Measurements from ENCODE around the gene ADARB1. TPM values are rescaled to one million over a fixed set of nuclear protein-coding genes. Genes with fewer than 3 reads are reported as not detected.
A peak's percentile ranks its signal among the peaks of the same experiment; 100 is the strongest.

Gene ADARB1
- total RNA-seq, 1 donor from 2014 or later = 5.1 TPM

DNA sequence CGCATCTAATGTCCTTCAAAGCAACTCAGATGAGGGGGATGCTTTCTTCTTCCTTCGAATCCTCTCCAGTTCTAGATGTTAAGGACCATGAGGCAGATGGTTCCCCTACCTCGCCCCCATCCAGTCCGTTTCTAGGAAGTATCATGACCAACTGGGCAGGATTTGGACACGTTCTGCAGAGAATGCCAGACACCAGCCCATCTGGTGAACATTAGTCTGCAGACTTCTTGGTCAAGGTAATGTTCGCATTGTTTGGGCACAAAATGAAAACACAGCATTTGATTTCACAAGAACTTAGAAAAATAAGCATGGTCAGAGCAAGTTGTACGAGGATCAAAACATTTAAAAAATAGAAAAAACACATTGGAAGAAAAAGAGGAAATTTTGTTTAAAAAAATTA lies 25.4 kb upstream of the ADARB1 start:
- Histone ChIP-seq H3K36me3 (no peaks in the 10 kb centered on the region), H2AFZ (replicated peaks) (no peak overlapping the region), H3K4me1 (no peaks in the 10 kb centered on the region), H4K20me1 (ENCODE audit: low read depth) (no peaks in the 10 kb centered on the region), H3F3A (ENCODE audit: low read depth) (no peaks in the 10 kb centered on the region), H3K27ac (no peak overlapping the region), H3K9me3 (ENCODE audit: low read depth) (no peaks in the 10 kb centered on the region), H3K9ac (no peak overlapping the region), H3K4me3 (no peak overlapping the region), H3K4me2 (no peak overlapping the region), H3K27me3 (no peaks in the 10 kb centered on the region), H3K79me2 (ENCODE audit: low read depth) (no peaks in the 10 kb centered on the region)
- H3K27ac Mint-ChIP-seq = no peak overlapping the region
- H3K36me3 Mint-ChIP-seq = no peaks in the 10 kb centered on the region
- H3K9me3 Mint-ChIP-seq = peaks cover 26% of the 10 kb centered on the region
- peaks cover 2% of the 10 kb centered on the region for H3K27me3 Mint-ChIP-seq (ENCODE audit: insufficient read depth, low read depth)
- DNase-seq (ENCODE audit: low spot score) = no peak
- H3K4me1 Mint-ChIP-seq = peaks cover 14% of the 10 kb centered on the region
- TF ChIP-seq EZH2phosphoT487 (IDR thresholded peaks at IDR 0.05) = no peak
- no peak for TF ChIP-seq EZH2 (IDR thresholded peaks at IDR 0.05)
- TF ChIP-seq, protein P1, sequence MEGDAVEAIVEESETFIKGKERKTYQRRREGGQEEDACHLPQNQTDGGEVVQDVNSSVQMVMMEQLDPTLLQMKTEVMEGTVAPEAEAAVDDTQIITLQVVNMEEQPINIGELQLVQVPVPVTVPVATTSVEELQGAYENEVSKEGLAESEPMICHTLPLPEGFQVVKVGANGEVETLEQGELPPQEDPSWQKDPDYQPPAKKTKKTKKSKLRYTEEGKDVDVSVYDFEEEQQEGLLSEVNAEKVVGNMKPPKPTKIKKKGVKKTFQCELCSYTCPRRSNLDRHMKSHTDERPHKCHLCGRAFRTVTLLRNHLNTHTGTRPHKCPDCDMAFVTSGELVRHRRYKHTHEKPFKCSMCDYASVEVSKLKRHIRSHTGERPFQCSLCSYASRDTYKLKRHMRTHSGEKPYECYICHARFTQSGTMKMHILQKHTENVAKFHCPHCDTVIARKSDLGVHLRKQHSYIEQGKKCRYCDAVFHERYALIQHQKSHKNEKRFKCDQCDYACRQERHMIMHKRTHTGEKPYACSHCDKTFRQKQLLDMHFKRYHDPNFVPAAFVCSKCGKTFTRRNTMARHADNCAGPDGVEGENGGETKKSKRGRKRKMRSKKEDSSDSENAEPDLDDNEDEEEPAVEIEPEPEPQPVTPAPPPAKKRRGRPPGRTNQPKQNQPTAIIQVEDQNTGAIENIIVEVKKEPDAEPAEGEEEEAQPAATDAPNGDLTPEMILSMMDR (IDR thresholded peaks at IDR 0.05) = no peak
- H3K4me3 Mint-ChIP-seq = no peak overlapping the region

DNA sequence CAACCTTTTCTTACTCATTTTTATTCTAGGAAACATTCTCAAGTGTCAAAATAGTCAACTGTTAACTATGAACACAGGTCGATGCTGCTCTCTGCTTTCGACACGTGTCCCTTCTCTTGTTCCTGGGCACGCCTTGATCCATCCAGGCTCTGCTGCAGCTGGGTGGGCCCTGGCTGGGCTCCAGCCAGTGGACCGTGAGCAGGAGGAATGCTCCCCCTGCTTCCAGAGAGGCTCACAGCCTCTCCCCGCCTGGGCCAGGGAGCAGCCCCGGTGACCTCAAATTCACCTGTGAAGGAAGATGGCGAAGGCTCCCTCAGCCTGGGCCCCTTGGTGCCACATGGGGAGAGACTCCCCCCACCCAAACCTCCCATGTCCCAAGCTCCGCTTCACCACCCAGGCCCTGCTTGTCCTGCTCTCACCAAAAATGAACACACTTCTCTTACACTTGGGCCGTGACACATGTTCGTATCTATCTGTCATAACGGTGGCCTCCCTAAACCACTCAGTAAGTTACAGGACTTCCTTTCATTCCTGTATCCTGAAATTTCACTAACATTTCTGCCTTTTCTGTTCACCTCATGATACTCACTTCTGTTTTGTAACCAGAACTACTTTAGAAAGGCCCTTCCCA lies 24.6 kb upstream of the ADARB1 start:
- H3K4me2 ChIP-seq = no peak overlapping the region
- H3K27ac Mint-ChIP-seq = no peak overlapping the region
- H2AFZ ChIP-seq (replicated peaks) = no peak overlapping the region
- DNase-seq (ENCODE audit: low spot score) = peak; percentile 24
- H3K27me3 Mint-ChIP-seq (ENCODE audit: insufficient read depth, low read depth) = peaks cover 3% of the 10 kb centered on the region
- no peaks in the 10 kb centered on the region for H3K79me2 ChIP-seq (ENCODE audit: low read depth)
- H3K9me3 Mint-ChIP-seq = peaks cover 26% of the 10 kb centered on the region
- H3F3A ChIP-seq (ENCODE audit: low read depth) = no peaks in the 10 kb centered on the region
- no peaks in the 10 kb centered on the region for H3K4me1 ChIP-seq
- no peaks in the 10 kb centered on the region for H3K36me3 Mint-ChIP-seq
- H3K4me1 Mint-ChIP-seq = peaks cover 19% of the 10 kb centered on the region
- H3K36me3 ChIP-seq = no peaks in the 10 kb centered on the region
- H3K4me3 Mint-ChIP-seq = no peak overlapping the region
- TF ChIP-seq EZH2 (IDR thresholded peaks at IDR 0.05) (no peak), EZH2phosphoT487 (IDR thresholded peaks at IDR 0.05) (no peak)
- TF ChIP-seq, protein P1 (IDR thresholded peaks at IDR 0.05) = no peak
- no peak overlapping the region for H3K27ac ChIP-seq
- no peaks in the 10 kb centered on the region for H4K20me1 ChIP-seq (ENCODE audit: low read depth)
- no peak overlapping the region for H3K9ac ChIP-seq
- H3K4me3 ChIP-seq = no peak overlapping the region
- H3K27me3 ChIP-seq = no peaks in the 10 kb centered on the region
- H3K9me3 ChIP-seq (ENCODE audit: low read depth) = no peaks in the 10 kb centered on the region

DNA sequence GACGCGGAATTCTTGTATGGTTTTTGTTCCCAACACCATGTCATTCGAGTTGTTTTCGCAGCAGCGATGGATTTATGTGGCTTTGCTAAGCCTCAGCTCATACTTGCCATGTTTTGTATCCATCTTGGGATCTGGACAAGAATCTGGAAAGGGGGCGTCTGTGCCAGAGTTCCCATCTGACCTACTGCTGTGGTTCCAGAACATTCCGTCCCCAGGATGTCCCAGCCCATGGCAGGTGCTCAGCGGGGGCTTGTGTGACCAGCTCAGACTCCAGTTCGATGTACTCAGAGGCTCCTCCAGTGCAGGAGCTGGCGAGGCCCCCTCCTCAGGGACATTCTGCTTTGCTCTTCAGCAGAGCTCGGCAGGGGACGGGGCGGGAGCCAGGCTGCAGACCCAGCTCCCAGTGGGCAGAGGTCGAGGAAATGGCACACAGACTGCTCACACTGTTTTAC lies 24.0 kb upstream of the ADARB1 start:
- no peaks in the 10 kb centered on the region for H3K79me2 ChIP-seq (ENCODE audit: low read depth)
- Mint-ChIP-seq H3K36me3 (no peaks in the 10 kb centered on the region), H3K27ac (no peak overlapping the region), H3K9me3 (peaks cover 23% of the 10 kb centered on the region), H3K27me3 (ENCODE audit: insufficient read depth, low read depth) (peaks cover 3% of the 10 kb centered on the region), H3K4me3 (no peak overlapping the region), H3K4me1 (peaks cover 20% of the 10 kb centered on the region)
- H4K20me1 ChIP-seq (ENCODE audit: low read depth) = no peaks in the 10 kb centered on the region
- DNase-seq (ENCODE audit: low spot score) = no peak
- H3K36me3 ChIP-seq = no peaks in the 10 kb centered on the region
- no peaks in the 10 kb centered on the region for H3F3A ChIP-seq (ENCODE audit: low read depth)
- H3K27me3 ChIP-seq = no peaks in the 10 kb centered on the region
- no peaks in the 10 kb centered on the region for H3K9me3 ChIP-seq (ENCODE audit: low read depth)
- H3K27ac ChIP-seq = no peak overlapping the region
- H3K4me3 ChIP-seq = no peak overlapping the region
- TF ChIP-seq, protein P1 (IDR thresholded peaks at IDR 0.05) = no peak
- TF ChIP-seq EZH2 (IDR thresholded peaks at IDR 0.05) = no peak
- TF ChIP-seq EZH2phosphoT487 (IDR thresholded peaks at IDR 0.05) = no peak
- no peaks in the 10 kb centered on the region for H3K4me1 ChIP-seq
- H3K9ac ChIP-seq = no peak overlapping the region
- no peak overlapping the region for H3K4me2 ChIP-seq
- no peak overlapping the region for H2AFZ ChIP-seq (replicated peaks)
